ENCODE data around the gene NAALADL2.
"Not testable (repeated sequence)": the region's sequence is repeated elsewhere in the genome, so short reads cannot be mapped to it uniquely, and the experiment has no call there.

DNA sequence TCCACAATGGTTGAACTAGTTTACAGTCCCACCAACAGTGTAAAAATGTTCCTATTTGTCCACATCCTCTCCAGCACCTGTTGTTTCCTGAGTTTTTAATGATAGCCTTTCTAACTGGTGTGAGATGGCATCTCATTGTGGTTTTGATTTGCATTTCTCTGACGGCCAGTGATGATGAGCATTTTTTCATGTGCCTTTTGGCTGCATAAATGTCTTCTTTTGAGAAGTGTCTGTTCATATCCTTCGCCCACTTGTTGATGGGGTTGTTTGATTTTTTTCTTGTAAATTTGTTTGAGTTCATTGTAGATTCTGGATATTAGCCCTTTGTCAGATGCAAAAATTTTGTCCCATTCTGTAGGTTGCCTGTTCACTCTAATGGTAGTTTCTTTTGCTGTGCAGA, 564.7 kb downstream of the NAALADL2 start:
- TF ChIP-seq SRSF7 (optimal IDR thresholded peaks at IDR 0.05; ENCODE audit: low read depth, low read length); HIVEP1 (CRISPR knock-in tag; IDR thresholded peaks at IDR 0.05); ZNF589 (CRISPR knock-in tag; IDR thresholded peaks at IDR 0.05; ENCODE audit: low read depth); ATF3 (IDR thresholded peaks at IDR 0.05); ATF3 (CRISPR knock-in tag; conservative IDR thresholded peaks at IDR 0.05); PRMT5 (CRISPR knock-in tag; IDR thresholded peaks at IDR 0.05): not testable (repeated sequence)
- TF ChIP-seq, protein P1, sequence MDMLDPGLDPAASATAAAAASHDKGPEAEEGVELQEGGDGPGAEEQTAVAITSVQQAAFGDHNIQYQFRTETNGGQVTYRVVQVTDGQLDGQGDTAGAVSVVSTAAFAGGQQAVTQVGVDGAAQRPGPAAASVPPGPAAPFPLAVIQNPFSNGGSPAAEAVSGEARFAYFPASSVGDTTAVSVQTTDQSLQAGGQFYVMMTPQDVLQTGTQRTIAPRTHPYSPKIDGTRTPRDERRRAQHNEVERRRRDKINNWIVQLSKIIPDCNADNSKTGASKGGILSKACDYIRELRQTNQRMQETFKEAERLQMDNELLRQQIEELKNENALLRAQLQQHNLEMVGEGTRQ (CRISPR knock-in tag; IDR thresholded peaks at IDR 0.05) = not testable (repeated sequence)
- TF ChIP-seq, protein P2, sequence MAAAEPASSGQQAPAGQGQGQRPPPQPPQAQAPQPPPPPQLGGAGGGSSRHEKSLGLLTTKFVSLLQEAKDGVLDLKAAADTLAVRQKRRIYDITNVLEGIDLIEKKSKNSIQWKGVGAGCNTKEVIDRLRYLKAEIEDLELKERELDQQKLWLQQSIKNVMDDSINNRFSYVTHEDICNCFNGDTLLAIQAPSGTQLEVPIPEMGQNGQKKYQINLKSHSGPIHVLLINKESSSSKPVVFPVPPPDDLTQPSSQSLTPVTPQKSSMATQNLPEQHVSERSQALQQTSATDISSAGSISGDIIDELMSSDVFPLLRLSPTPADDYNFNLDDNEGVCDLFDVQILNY (CRISPR knock-in tag; IDR thresholded peaks at IDR 0.05) = not testable (repeated sequence)
